Measurements from ENCODE around the gene TBX1.

TBX1 gene

DNA sequence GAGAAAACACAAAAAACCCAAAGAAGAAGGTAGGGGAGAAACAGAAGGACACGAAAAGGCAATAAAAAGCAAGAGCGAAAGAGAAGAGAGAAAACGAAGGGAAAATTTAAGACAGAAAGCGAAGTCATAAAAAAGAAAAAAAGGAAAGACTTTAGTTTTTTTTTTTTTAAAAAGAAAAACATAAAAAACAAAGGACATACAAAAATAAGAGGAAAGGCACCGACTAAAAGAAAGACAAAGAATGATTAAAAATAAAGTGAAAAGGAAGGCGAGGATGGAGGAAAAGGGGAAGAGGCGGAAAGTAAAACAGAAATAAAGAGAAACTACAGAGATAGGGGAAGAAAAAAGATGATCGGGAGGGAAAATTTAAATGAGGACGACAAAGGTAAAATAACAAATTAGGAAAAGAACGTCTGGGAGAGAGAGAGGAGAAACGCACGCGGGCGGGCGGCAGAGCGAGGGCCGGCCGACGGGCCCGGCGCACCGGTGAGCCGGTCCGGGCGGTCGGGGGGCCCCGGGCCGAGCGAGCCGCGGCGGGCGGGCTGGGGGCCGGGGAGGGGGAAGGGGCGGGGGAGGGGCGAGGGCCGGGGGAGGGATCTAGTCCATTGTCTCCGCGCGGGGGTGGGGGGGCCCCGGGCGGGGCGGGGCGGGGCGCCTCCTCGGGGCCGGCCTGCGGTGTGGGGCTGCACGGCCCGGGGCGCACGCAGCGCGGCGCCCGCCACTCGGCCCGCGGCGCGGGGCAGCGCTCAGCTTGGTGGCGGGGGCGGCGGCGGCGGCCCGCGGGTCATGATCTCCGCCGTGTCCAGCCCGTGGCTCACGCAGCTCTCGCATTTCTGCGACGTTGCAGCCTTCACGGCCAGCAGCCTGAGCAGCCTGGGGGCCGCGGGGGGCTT, at the start of gene TBX1:
Gene TBX1, plus strand, starts transcription at position 721 of the 893 bp plus-strand sequence. Its CDS starts 66 bp downstream, at position 787.
- no peak for TF ChIP-seq CTCF (IDR thresholded peaks at IDR 0.05; ENCODE audit: insufficient read depth, missing control alignments)
- FAIRE-seq (no peak), DNase-seq (ENCODE audit: insufficient read length, low spot score) (no peak)

DNA sequence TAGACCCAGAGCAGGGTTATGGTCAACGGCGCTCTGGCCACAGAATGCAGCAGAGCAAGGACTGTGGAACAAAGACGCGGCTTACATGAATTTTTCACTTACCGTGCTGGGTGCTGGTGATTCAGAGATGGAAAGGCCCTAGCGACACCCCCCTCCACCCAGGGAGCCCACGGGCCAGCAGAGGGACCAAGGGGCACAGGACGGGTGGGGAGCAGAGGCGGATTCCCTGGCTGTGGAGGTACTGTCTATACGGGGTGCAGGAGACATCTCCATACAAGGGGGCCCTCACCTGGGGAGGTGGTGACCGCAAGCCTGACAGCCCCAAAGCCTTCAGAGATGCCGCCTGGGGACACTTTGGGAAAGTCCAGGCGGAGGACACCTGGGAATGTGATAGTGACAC, 47.3 kb upstream of the TBX1 start:
- no peak for TF ChIP-seq CTCF (IDR thresholded peaks at IDR 0.05; ENCODE audit: insufficient read depth, missing control alignments)
- DNase-seq (ENCODE audit: insufficient read length, low spot score) (no peak), FAIRE-seq (no peak)

DNA sequence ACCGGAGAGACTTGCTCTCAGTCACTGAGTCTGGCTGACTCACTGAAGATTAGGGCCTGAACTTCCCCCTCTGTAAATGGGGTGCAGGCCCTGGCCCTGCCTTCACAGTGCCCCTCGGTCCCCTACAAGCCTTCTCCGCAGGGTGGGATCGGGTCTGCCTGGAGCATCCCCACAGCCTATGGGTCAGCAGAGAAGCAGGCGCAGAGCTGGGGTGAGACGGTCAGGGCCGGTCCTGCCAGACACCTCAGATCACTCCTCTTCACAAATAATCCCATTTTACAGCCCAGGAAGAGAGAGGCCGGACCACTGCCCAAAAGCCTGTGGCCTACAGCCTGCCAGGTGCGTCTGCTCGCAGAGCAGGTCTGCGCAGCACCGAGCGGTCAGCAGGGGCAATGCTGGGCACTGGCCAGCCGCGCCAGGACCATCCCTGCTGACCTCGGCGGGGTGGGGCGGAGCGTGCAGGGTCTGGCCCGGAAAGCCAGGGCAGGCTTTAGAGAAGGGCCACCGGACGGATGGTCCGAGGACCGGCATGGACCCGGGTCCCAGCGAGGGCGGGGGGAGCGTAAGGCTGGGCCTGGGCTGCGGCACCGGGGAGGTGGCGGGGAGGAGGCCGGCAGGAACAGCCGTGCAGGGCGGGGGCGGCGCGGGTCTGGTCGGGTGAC, 46.8 kb upstream of the TBX1 start:
- FAIRE-seq (no peak), DNase-seq (ENCODE audit: insufficient read length, low spot score) (no peak)
- TF ChIP-seq CTCF (IDR thresholded peaks at IDR 0.05; ENCODE audit: insufficient read depth, missing control alignments): no peak

- no peak for TF ChIP-seq CTCF (IDR thresholded peaks at IDR 0.05; ENCODE audit: insufficient read depth, missing control alignments)
- FAIRE-seq: no peak
- DNase-seq (ENCODE audit: insufficient read length, low spot score): no peak
Measured at GRCh38 chr22:19714312-19715187, 46.0 kb upstream of the TBX1 start, which contains the start of gene SEPTIN5. TSS of gene SEPTIN5 (plus strand) at chr22:19714503. CDS start at chr22:19714589, 86 bp downstream.

DNA sequence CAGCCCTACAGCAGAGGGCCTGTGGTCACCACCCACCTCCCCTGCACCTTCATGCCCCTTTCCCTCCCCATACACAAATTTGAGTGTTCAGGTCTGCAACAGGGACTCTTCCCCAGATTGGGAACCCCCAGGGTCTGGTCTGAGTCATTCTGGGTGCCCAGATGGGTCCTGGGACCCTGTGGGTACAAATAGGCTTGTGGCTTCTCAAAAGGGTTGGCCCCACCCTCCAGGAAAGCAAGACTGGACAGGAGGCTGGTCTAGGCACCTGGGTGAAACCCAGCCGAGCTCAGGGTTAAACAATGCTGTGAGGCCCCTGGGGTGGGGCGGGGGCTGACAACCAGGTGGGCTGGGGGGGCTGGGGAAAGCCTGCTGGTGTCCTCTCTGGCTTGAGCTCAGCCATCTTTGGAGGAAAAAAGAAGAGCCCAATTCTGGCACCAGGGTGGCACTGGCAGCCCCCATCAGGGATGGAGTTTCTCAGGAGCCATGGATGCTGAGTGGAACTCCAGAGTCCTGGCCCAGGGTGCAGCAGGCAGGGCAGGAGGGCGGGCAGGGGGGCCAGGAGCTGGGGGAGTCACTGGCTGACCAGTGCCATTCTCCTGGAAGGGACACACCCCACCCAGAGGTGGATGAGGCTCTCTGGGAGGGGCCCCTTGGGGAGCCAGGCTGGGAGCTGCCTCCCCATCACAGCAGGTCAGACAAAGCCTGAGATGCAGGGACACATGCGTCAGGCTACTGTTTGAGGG, 45.2 kb upstream of the TBX1 start:
- TF ChIP-seq CTCF (IDR thresholded peaks at IDR 0.05; ENCODE audit: insufficient read depth, missing control alignments): no peak
- FAIRE-seq: no peak
- no peak for DNase-seq (ENCODE audit: insufficient read length, low spot score)

- no peak for TF ChIP-seq CTCF (IDR thresholded peaks at IDR 0.05; ENCODE audit: insufficient read depth, missing control alignments)
- FAIRE-seq (no peak), DNase-seq (ENCODE audit: insufficient read length, low spot score) (no peak)
Measured at GRCh38 chr22:19716041-19716828, 44.3 kb upstream of the TBX1 start.

Measured in D721Med (cell line).